ENCODE results near the gene C12orf75. TPM values are rescaled to one million over a fixed set of nuclear protein-coding genes. Genes with fewer than 3 reads are reported as not detected.

C12orf75 gene
- total and polyA plus RNA-seq, 2 donors (not counting 3 experiments of a cell fraction or from before 2014, with no cell fraction given): 23.6 to 60.7 TPM

DNA sequence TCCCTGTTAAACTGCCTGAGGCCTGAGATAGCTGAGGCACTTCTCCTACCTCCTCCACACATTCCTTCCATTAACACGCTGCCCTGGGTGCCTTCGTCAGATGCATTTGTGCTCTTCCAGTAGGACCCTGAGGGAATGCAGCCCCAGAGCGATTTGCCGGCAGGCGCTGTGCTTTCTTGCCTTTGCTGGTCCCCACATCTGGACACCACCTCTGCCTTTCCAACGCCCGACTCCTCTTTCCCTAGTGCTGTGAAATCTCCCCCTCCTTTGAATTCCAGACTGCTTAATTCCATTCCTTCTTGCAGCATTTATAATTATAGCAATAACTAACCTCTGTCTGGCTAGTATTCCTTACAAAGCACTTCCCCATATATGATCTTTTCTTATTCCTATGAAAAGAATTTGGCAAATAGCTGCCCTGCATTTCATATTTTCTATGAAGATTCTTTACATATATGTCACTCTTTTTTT lies 88.4 kb downstream of the C12orf75 start:
- Histone ChIP-seq H3K4me1 (ENCODE audit: control insufficient read depth, extremely low read depth, insufficient read depth, low read length) (peaks cover 7% of the 10 kb centered on the region), H3K9ac (replicated peaks; ENCODE audit: extremely low read depth, insufficient read depth, low read length) (no peak overlapping the region), H4K20me1 (replicated peaks; ENCODE audit: control insufficient read depth, extremely low read depth, insufficient read depth, low read length) (no peaks in the 10 kb centered on the region), H3K9me1 (replicated peaks; ENCODE audit: control insufficient read depth, extremely low read depth, insufficient read depth, low read length) (no peaks in the 10 kb centered on the region), H3K36me3 (ENCODE audit: control insufficient read depth in 2 of 2, extremely low read depth in 1 of 2, insufficient read depth in 2 of 2, low read length in 2 of 2) (no peaks in the 10 kb centered on the region), H2AFZ (ENCODE audit: low read depth, low read length) (no peak overlapping the region), H3K79me2 (ENCODE audit: control insufficient read depth, insufficient read depth, low read length) (no peaks in the 10 kb centered on the region), H3K27me3 (ENCODE audit: control insufficient read depth in 2 of 2, insufficient read depth in 2 of 2, low read length in 2 of 2) (peaks cover 0 to 2% of the 10 kb centered on the region in 2 experiments), H3K4me3 (replicated peaks in 1 of 3; ENCODE audit: insufficient read depth in 1 of 3, low read depth in 1 of 3, low read length in 3 of 3) (no peak overlapping the region), H3K4me2 (ENCODE audit: insufficient read depth, low read length) (no peak overlapping the region), H3K9me3 (replicated peaks; ENCODE audit: control insufficient read depth, insufficient read depth, low read length) (no peaks in the 10 kb centered on the region), H3K27ac (ENCODE audit: insufficient read depth, low read depth, low read length) (no peak overlapping the region)
- CTCF ChIA-PET: interaction anchor here (1.1 to 4.0 kb wide), 5 partner anchors 9 to 805 kb away, joined by 3 to 47 read pairs (median 4); no protein-coding TSS in a partner anchor
- dilution Hi-C loops (cut with MboI; ENCODE audit: extremely low pct_ligation_motif_present, low sequenced_read_pairs): no loop called here
- intact Hi-C loops (cut with micrococcal nuclease): no loop called here
- BruUV-seq (replicated peaks): no TSS peak
- FAIRE-seq (no peak), DNase-seq (ENCODE audit: low read depth, low spot score) (no peak)
- POLR2A ChIA-PET: no interaction called here
- TF ChIP-seq JUN (IDR thresholded peaks at IDR 0.05; ENCODE audit: borderline replicate concordance, insufficient read depth, insufficient read length, low read depth): no peak
- no peak for TF ChIP-seq FOS (IDR thresholded peaks at IDR 0.05; ENCODE audit: borderline replicate concordance, insufficient read depth, low read length)
- TF ChIP-seq GATA2 (IDR thresholded peaks at IDR 0.05; ENCODE audit: insufficient read depth, insufficient read length, low read depth, low read length): no peak
- no peak for TF ChIP-seq MYC (IDR thresholded peaks at IDR 0.05; ENCODE audit: low read depth, low read length)
- TF ChIP-seq POLR2AphosphoS5 (IDR thresholded peaks at IDR 0.05; ENCODE audit: insufficient read depth, low read depth, low read length): no peak
- TF ChIP-seq EZH2 (IDR thresholded peaks at IDR 0.05; ENCODE audit: borderline replicate concordance, low read depth, low read length, severe bottlenecking): no peak
- TF ChIP-seq, protein P1, sequence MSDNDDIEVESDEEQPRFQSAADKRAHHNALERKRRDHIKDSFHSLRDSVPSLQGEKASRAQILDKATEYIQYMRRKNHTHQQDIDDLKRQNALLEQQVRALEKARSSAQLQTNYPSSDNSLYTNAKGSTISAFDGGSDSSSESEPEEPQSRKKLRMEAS (IDR thresholded peaks at IDR 0.05; ENCODE audit: insufficient read depth, insufficient read length): no peak
- TF ChIP-seq, protein P2, sequence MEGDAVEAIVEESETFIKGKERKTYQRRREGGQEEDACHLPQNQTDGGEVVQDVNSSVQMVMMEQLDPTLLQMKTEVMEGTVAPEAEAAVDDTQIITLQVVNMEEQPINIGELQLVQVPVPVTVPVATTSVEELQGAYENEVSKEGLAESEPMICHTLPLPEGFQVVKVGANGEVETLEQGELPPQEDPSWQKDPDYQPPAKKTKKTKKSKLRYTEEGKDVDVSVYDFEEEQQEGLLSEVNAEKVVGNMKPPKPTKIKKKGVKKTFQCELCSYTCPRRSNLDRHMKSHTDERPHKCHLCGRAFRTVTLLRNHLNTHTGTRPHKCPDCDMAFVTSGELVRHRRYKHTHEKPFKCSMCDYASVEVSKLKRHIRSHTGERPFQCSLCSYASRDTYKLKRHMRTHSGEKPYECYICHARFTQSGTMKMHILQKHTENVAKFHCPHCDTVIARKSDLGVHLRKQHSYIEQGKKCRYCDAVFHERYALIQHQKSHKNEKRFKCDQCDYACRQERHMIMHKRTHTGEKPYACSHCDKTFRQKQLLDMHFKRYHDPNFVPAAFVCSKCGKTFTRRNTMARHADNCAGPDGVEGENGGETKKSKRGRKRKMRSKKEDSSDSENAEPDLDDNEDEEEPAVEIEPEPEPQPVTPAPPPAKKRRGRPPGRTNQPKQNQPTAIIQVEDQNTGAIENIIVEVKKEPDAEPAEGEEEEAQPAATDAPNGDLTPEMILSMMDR (IDR thresholded peaks at IDR 0.05; ENCODE audit: extremely low read depth in 1 of 2, insufficient read depth in 1 of 2, low read depth in 1 of 2, low read length in 2 of 2): no peak
- TF ChIP-seq POLR2A (IDR thresholded peaks at IDR 0.05; ENCODE audit: low read depth, low read length): no peak
